K562 (cell line): ENCODE data around the gene LYPD3. TPM values are rescaled to one million over a fixed set of nuclear protein-coding genes. Genes with fewer than 3 reads are reported as not detected.

Source experiments
- ID3 ChIP-seq, 2 experiments: fragments of 250-450 bp in 1 of 2; fragments of 450-650 bp in 1 of 2; sonication (Bioruptor Pico) in 1 of 2; IDR thresholded peaks; 2 replicates each; pipeline versions ENCODE4 v1.6.1 to v1.8.0; 2016 to 2021; ENCODE audit warnings: mild to moderate bottlenecking in 2 of 2, moderate library complexity in 2 of 2, missing compliant biosample characterization in 1 of 2, missing genetic modification characterization in 1 of 2
- RBM34 ChIP-seq: fragments of 200-400 bp; formaldehyde crosslinking; IDR thresholded peaks from 2 replicates; pipeline ENCODE4 v1.6.1; 2018; ENCODE audit warnings: low read length, borderline replicate concordance; ENCODE audit not compliant: insufficient read depth
- REST ChIP-seq, 2 experiments: fragments of 450-650 bp; formaldehyde crosslinking in 1 of 2; IDR thresholded peaks; 2 replicates each; pipeline versions ENCODE4 v1.4.0 to v1.6.1; 2014 to 2020; ENCODE audit warnings: mild to moderate bottlenecking in 2 of 2, borderline replicate concordance in 1 of 2, low read depth in 1 of 2
- SMARCE1 ChIP-seq: fragments of 450-650 bp; IDR thresholded peaks from 2 replicates; pipeline ENCODE4 v1.7.1; 2016; ENCODE audit warnings: mild to moderate bottlenecking
- SRSF7 ChIP-seq: fragments of 200-400 bp; formaldehyde crosslinking; optimal IDR thresholded peaks from 2 replicates; pipeline ENCODE3; 2017; ENCODE audit warnings: mild to moderate bottlenecking, low read depth, low read length
- TAF1 ChIP-seq: IDR thresholded peaks from 2 replicates; pipeline ENCODE4 v1.6.1; 2011; ENCODE audit warnings: mild to moderate bottlenecking, low read length, moderate library complexity; ENCODE audit not compliant: insufficient read depth, control insufficient read depth, severe bottlenecking; ENCODE audit errors: extremely low read depth
- ZNF318 ChIP-seq, 2 experiments: fragments of 450-650 bp; IDR thresholded peaks; 2 replicates each; pipeline ENCODE4 v1.6.1; 2016; ENCODE audit warnings: mild to moderate bottlenecking in 2 of 2, borderline replicate concordance in 1 of 2, low read depth in 1 of 2, moderate library complexity in 1 of 2
- polyA plus RNA-seq, 8 experiments: library from polyadenylated mRNA; depleted of rRNA in 4 of 8; stranded (reverse) in 5 of 8; unstranded in 3 of 8; fragments of >200 nt; fragmentation: Nextera tagmentation in 2 of 8; fragmentation: Illumina TruSeq in 1 of 8; extraction: Ambion mirVana in 2 of 8; extraction: Trizol in 1 of 8; gene quantifications; 2 replicates each; pipeline versions ENCODE4 v1.2.1 to v1.2.3, GENCODE V29; 2011 to 2014; ENCODE audit warnings: inconsistent platforms in 1 of 8, missing spikeins in 1 of 8
- total RNA-seq, 7 experiments: library from RNA; depleted of rRNA in 6 of 7; stranded (reverse); fragments of >200 nt in 6 of 7; fragmentation: Illumina TruSeq in 2 of 7; extraction: Trizol in 2 of 7; gene quantifications; 2 replicates each; pipeline versions ENCODE4 v1.2.1 to v1.2.3, GENCODE V29; 2011 to 2021; ENCODE audit warnings: low replicate concordance in 1 of 7

The LYPD3 gene
- total and polyA plus RNA-seq, 9 of the 15 experiments (the other 6 are each of a cell fraction or from before 2014, with no cell fraction given), result 0.04 to 0.33 (median 0.20) TPM; not detected in 1

GRCh38 chr19:43444531-43445287 lies 20.7 kb downstream of the LYPD3 start (continued):
- TF ChIP-seq SMARCE1 (no peak), REST (IDR thresholded peaks at IDR 0.05; ENCODE audit: borderline replicate concordance) (no peak), REST (CRISPR knock-in tag; IDR thresholded peaks at IDR 0.05; ENCODE audit: low read depth) (no peak), TAF1 (no peak), ZNF318 (IDR thresholded peaks at IDR 0.05; ENCODE audit: borderline replicate concordance in 1 of 2, low read depth in 1 of 2) (no peak), ID3 (CRISPR knock-in tag; IDR thresholded peaks at IDR 0.05) (no peak), ID3 (tag; IDR thresholded peaks at IDR 0.05) (no peak), RBM34 (no peak), SRSF7 (no peak)
